ENCODE measurements around the gene CAMK2B. TPM values are rescaled to one million over a fixed set of nuclear protein-coding genes. Genes with fewer than 3 reads are reported as not detected.

Gene CAMK2B
- total RNA-seq, 1 donor from 2014 or later, result 0.30 TPM

DNA sequence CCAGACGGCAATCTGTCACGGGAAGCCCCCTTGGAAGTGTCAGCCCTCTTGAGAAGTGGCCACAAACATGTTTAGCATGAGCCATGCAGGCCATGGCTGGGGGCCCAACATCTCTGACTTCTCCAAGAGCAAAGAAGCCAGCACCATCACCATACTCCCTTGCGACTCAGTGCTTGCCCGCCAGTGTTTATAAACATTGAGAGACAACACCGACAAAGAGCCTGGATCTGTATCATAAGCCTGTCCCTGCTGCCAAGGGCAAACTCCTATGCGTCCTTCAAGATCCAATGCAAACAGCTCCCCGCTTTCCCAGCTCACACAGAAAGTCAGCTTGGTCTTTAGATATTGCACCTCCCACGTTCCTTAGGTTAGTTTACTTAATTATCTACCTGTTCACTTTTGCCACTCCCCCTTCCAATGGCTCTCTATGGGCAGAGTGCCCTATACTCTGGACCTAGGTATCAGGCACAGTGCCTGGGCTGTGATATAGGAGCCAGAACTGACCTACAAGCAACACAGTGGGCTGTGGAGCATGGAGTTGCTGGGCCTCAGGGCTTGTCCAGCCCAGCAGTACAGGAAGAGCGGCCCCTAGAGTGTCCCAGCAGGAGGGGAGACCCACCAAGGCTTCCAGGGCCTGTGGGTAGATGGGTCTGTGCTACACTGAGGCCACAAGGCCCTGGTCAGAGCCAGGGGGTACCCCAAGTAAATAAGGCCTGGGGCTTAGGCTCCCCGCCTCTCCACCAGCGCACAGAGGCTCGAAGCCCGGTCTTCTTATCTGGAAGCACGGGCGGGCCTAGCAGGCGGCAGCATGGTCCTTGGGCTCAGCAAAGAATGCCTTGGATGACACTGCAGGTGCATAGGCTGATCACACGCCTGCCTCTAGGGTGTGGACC, 37.7 kb downstream of the CAMK2B start:
- intact Hi-C loops (cut with micrococcal nuclease), result no loop called here

DNA sequence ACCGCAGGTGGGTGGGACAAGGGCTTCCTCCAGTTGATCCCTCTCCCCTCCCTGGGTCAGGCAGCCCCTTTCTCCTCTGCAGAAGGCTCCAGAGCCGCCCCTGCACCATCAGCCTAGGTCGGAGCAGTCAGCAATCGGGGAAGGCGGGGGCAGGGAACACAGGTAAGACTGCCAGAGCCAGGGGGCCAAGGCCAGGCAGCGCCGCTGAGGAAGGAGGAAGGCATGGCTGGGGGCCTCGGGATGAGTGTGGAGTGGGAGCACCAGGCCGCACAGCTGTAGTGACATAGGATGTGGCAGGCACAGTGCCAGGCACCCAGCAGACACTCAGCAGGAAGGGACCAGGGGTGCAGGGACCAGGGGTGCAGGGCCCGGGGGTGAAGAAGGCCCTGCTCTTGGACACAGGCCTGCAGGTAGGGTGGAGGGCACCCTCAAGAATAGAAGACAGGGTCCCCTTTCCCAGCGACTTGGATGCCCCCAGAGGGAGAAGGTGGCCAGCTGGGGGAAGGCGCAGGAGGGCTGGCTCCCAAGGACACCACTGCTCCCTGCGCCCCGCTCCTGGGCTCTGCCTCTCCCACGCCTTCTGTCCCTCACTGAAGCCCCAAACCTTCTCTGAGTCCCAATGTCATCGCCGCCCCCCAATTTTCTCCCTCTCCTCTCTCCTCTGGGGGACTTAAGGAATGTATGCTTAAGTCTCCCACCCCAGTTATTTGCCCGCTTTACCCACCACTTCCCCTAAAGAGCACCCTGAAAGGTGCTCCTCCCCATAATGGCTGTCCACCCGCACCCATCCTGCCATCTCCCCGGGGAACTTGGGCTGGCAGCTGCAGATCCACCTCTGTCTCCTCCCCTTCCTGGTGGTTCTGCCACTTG, 38.5 kb downstream of the CAMK2B start:
- intact Hi-C loops (cut with micrococcal nuclease), result no loop called here

DNA sequence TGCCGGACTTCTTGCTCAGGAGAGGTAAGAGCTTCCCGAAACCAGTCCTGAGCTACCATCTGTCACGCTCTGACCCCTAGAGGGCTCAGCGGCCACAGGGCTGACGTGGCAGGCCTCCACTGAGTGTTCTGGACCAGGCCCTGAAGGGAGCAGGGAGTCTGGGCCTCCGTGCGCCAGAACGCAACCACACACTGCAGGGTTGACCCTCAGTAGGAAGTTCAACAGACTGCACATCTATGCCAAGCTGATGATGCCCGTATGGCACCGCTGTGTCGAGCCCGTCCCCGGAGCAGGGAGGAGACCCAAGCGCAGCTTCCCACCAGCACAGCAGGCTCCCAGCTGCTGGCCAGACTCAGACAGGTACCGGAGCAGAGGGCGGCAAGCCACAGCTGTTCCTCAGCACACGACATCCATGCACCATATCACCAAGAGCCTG, 39.2 kb downstream of the CAMK2B start:
- intact Hi-C loops (cut with micrococcal nuclease), result no loop called here

DNA sequence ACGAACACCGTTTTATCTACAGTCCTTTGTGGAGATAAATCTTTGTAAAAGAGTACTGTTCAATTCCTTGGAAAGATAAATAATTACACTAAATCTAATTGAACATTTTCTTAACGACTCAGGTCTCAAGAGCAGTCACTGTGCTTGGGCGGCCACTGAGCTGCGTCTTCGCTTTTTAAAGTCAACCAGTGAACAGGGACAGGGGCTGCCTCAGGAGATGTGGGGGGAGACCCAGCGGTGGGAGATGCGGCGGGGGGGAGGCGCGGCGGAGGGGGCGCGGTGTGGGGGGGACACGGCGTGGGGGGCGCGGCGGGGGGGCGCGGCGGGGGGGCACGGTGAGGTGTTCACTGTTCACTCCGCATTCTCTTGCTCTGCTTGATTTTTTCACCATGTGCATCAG, 39.8 kb downstream of the CAMK2B start:
- intact Hi-C loops (cut with micrococcal nuclease), result no loop called here

DNA sequence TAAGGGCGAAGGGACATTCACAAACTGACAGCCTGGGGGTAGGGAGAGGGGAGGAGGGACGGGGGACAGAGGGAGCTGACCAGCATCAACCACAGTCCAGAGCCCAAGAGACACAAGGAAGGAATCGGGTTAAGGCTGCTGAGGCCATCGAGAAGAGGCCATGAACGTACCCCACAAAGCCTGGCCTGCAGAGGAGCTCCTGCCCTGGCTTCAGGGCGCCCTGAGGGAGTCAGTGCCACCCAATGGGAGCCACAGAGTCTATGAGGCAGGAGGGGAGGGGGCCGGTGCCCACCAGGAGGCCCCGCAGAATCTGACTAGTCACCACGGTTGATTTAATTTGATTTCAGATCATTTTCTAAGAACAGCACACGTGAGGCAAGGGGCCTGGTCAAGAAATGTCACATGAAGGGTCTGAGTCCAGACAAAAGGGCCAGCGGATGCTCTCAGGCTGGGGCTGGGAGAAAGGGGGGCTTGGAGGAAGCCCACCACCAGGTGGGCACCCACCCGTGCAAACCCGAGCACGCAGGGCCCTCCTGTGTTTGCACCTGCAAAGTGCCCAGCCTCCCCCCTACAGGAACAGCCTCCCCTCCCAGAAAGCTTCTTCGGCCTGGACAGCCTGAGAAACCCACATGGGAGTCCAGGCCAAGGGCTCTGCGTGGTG, 40.4 kb downstream of the CAMK2B start:
- intact Hi-C loops (cut with micrococcal nuclease), result no loop called here

DNA sequence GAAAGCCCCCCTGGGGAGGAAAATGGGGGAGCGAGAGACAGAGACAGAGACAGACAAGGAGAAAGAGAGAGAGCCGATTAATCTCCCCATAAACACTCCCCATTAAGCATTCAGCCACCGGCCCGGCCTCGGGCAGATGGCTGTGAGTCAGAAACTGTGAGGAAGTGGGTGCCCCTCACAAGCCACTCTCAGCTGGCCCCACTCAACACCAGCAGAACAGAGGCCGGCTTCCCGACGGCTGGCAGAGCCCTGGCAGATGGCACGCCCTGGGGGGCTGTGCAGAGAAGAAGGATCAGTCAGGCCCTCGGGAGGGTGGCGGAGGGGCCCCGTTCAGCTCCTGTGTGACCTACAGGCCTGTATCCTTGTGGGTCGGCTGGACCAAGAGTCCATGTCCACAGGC, 41.2 kb downstream of the CAMK2B start:
- intact Hi-C loops (cut with micrococcal nuclease), result no loop called here

DNA sequence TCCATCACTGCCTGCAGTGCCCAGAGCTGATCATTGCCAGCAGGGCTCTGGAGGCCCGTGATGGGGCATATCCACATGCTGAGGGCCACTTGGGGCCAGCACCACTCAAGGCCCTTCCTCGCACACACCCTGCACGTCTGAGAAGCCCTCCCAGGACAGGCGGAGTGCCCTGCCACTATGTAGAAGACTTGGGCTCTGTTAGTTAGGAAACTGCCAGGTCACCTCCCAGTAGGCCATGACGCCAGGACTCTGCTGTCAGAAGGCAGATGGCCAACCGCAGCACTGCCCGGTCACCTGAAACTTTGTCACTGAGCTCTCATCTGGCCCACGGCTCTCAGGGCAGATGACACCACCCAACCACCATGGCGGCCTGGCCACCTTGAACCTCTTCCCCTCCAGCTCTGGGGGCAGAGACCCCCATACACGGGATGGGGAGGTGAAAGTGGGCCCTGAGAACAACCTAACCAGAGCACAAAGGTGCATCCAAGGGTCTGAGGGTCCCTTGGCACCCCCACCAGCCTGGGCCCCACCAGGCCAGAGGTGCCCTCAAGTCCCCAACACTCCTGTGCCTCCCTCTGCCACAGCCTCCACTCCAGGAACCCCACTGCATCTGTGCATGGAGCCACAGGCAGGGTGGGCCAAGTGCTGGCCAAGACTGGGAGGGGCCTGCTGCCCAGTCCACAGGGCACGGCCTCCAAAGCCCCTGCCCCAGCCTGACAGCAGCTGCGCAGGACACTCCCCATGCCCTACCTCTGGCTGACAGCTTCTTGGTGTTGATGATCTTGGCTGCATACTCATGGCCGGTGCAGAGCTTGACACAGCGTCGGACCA, 41.8 kb downstream of the CAMK2B start:
- intact Hi-C loops (cut with micrococcal nuclease), result no loop called here

DNA sequence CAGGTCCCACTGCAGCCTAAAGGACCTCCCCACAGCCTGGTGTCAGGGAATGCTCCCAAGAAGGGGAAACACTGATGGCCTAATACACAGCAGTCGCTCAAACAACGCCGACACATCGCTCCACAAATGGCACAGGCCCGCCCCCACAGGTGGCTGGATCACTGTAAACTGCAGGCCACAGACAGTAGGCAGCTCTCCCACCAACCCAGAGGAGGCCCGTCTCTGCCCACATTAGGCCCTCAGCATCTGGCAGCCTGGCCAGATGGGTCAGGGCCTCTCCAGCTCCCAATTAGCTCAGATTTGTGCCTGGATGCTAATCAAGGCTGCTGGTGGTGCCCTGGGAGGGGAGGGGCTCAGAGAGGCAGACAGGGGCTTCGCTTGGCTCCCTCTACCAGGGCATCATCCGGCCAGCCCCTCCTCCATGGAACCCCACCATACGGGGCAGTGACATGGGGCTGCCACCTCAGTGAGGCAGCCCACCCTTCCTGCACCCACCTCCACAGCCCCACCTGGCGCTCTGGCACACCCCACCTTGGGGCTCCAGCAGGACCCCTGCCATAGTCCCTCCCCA, 42.7 kb downstream of the CAMK2B start:
- intact Hi-C loops (cut with micrococcal nuclease), result no loop called here

DNA sequence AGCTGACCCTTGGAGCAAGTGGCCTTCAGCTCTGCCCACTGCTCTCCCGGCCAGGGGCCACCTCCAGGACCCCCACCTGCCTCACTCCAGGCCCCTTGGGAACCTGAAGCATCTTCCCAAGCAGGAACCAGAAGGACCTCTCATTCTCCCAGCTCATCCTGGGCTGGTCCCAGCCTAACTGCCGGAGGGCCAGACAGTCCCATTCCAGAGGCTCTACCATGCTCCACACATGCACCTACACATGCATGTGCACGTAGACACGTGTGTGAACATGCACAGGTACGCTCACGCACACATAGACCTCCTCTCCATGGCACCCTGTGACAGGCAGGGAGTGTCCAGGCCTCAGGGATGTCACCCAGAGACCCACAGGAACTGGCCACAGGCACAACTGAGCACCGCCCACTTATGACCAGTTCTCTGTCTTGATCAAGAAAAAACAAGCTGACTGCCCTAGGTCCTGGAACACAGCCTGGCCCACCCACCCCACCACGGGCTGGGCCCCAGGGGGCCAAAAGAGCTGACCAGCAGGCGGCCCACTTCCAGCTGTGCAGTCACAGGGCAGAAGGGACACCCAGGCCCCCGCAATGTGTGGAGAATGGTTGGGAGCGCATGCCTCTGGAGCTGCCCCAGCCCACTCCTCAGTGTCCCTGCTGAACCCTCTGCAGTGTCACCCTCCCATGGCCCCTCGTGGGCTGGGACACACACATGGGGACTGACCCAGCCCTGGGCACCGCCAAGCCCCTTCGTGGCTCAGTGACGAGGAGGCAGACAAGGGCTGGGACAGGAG, 43.4 kb downstream of the CAMK2B start:
- intact Hi-C loops (cut with micrococcal nuclease), result no loop called here

DNA sequence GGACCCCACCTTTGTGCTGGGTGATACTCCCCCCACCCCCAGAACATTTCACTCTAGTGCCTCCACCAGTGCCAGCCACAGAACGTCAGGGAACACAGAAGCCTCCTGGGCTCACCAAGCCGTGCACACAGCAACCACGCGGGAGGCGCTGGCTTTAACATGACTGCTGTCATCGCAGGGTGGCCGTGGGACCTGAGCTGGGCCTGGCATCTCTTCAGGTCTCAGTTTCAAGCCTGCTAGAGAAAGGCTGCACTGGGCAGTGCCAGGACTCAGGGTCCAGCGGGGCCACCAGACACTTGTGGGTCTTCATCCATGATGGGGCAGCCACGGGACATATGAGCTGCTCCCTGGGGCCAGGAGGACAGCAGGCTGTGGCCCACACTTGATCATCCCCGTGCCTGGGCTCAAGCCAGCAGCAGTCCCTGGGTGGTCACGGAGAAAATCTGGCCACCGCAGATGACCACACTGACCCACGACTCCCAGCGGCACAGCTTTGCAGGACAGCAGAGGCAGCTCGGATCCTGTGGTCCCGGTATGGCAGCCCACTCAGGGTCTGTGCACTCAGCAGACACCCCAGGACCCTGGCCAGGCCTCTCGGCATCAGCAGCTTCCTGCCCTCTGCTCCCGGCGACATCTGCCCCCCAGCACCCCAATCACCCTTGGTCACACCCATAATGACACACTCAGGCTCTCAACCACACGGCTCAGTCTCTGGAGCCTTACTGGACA, 44.2 kb downstream of the CAMK2B start:
- intact Hi-C loops (cut with micrococcal nuclease), result no loop called here

DNA sequence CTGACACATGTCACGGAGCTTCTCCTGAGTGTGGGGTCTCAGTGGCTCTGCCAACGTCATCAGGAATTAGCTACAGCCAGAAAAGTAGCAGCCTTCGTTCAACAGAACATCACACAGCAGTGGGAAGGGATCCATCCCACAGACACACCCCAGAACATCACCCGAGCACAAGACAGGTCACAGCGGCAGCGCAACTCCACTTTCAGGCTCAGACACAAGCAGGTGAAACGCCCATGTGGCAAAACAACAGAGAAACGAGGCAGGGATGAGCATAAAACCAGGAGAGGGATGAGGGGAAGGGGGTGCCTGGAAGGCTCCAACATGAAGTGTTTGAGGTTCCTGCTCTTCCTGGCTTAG, 44.8 kb downstream of the CAMK2B start:
- intact Hi-C loops (cut with micrococcal nuclease), result no loop called here

DNA sequence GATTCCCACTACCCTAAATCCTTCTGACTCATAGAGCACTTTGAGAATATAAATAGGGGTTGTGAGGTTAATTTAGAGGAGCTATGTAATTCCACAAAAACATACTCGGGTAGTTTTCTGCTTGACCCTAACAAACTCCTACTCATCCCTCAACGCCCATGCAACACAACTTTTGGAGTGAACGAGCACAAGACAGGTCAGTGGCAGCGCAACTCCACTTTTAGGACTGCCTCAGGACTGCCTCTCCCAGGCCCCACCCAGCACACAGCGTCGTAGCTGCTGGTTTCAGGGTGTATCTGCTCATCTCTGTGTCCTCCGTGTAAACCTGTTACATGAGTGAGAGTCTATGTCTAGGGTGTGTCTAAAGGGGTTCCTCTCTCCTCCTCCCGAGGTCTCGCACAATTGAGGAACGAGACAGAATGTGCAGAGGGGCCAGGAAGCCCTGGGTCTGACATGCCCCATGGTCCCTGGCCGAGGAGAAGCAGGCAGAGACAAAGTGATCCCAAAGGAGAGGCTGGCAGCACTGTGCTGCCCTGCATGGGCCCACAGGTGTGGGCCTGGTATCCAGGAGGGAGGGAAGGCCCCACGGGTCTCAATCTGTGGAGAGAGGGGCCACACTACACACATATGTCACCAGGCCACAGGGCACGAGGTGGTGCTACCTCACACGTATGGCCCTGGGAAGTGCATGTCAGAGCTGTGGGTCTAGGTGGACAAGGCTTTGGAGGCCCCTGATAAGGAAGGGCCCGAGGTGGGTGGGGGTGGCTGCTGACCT, 45.5 kb downstream of the CAMK2B start:
- intact Hi-C loops (cut with micrococcal nuclease), result no loop called here

DNA sequence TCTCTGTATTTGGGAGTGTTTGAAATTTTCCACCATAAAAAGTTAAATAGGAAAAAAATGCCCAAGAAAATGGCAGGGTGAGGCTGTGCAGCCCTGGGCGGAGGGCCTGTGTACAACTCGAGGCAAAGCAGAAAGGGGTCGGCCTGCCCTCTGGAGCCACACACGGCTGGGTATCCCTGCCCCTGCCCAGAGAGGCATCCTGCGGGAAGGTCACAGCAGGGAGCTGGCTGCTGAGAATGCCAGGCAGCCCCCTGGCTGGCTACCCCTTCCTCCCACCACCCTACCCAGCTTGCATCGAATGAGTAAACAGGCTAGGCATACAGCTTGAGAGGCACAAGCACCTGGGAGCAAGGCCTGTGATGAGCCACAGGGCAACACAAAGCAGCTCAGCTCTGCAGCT, 46.1 kb downstream of the CAMK2B start:
- intact Hi-C loops (cut with micrococcal nuclease), result no loop called here

DNA sequence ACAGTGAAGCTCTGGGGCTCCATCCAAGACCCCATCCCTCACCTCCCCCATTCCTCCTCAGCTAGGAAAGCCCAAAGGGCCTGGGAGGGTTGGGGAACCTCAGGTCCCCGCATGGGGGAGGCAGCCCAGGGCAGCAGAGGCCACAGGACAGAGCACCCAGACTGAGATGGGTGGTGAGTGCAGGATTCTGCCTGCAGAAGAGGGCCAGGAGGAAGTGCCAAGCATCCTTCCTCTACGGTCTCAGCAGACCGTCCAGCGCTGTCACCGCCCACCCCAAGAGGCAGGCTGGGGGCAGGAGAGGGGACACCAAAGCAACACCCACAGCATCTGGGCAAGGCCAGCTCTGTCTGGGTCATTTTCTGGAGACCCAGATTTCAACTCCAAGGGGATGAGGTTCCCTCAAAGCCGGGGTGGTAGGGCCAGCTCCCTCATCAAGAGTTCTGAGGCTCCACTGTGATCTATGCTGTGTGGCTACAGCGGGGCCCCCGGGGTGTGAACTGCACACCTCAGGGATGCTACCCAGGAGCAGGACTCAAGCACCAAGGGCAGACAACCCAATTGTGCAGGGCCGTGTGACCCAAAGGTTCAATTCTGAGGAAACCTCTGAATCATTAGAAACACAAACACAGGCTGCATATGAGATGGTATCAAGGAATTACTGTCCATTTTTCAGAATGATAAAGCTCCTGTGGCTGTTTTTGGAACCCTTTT, 46.8 kb downstream of the CAMK2B start:
- intact Hi-C loops (cut with micrococcal nuclease), result no loop called here

DNA sequence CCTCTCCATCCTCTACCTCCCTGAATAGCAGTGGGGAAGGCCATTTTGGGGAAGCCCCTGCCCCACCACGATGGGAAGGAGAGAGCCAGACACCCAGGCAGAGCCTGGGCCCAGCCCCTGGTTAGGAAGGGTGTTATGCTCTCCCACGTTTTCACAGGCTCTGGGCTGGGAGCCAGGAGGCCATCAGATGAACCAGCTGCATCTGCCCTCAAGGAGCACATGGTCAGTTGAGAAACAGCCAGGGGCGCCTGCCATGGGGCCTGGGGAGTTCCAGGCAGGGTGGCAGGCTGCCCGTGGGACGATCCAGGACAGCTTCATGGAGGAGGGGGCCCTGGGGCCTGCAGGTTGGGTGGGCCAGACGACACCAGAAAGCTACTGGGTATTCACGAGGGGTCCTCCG, 47.5 kb downstream of the CAMK2B start:
- intact Hi-C loops (cut with micrococcal nuclease), result no loop called here

DNA sequence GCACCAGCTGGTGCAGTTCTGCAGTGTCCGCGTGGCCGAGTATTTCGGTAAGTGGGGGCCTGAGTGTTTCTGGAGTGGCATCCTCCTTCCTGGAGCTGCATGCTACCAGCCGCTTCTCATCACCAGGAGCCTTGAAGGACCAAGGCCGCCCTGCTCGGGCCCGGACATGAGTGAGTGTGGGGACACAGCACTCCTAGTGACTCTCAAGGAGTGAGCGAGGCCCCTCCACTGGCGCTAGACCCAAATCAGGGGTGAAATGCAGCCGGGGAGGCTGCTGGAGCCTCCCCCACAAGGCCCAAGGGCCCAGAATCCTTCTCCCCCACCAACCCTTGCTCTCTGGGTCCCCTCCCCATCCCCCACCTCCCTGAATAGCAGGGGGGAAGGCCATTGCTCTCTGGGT, 48.0 kb downstream of the CAMK2B start:
- intact Hi-C loops (cut with micrococcal nuclease), result no loop called here

DNA sequence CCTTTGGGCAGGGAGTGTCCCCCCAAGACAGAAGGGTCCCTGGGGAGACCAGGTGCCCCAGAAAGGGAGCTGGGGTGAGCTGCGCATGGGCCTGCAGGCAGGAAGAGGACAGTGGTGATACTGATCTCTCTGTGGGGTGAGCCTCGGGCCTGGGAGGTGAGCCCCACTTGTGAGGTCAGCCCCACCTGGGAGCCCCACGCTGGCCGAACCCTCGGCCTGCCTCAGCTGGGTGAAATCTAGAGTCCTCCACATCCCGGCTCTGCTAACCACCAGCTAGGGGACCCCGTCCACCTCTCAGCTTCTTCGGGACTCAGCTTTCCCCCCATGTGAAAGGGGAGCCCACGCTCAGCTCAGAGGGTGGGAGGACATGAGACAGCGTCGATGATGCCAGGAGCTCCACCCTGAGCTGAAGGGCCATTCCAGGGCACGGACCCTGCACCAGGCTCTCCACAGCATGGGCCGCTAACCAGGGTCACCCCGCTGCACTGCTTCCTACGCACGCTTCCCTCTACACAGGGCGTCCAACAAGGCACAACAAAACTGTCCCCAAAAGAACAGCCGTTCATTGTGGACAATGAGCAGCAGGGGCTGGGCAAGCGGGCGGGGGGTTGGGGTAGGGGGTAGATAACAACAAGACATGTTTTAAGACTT, 48.7 kb downstream of the CAMK2B start:
- intact Hi-C loops (cut with micrococcal nuclease), result no loop called here

All from T-helper 2 cell treated with Interferon-gamma antibody and Interleukin-4, amounts not matched to agents 100 ng/mL and 5 ng/mL, for 36 hours (primary cell).